Breast epithelium (tissue), 4 donors: ENCODE results near the gene CD4. TPM values are rescaled to one million over a fixed set of nuclear protein-coding genes. Genes with fewer than 3 reads are reported as not detected.

ENCODE experiments used
- DNase-seq, 2 donors: peaks; one replicate each; pipeline ENCODE4 v3.0.0-alpha.2; 2019; ENCODE audit warnings: low spot score in 2 of 2
- H3K27ac ChIP-seq, 2 donors: fragments of 200-600 bp; sonication (generic) in 1 of 2; one replicate each; pipeline ENCODE4 v1.5.1; 2016 to 2019; ENCODE audit warnings: mild to moderate bottlenecking in 1 of 2
- H3K27me3 ChIP-seq, 2 donors: fragments of 200-600 bp; sonication (generic) in 1 of 2; one replicate each; pipeline versions ENCODE4 v1.5.1 to v1.6.0; 2017 to 2019; ENCODE audit warnings: control low read depth in 1 of 2, mild to moderate bottlenecking in 1 of 2
- H3K36me3 ChIP-seq: fragments of 200-600 bp; one replicate; pipeline ENCODE4 v1.5.1; 2019
- H3K4me1 ChIP-seq, 2 donors: fragments of 200-600 bp; sonication (generic); one replicate each; pipeline ENCODE4 v1.5.1; 2016 to 2019; ENCODE audit warnings: control low read depth in 1 of 2
- H3K4me3 ChIP-seq, 3 donors: fragments of 200-600 bp; sonication (generic); 1 replicate in 2 of 3; 2 replicates in 1 of 3; pipeline ENCODE4 v1.5.1; 2016 to 2019; ENCODE audit warnings: mild to moderate bottlenecking in 3 of 3, moderate library complexity in 2 of 3
- H3K9me3 ChIP-seq, 2 donors: fragments of 200-600 bp; sonication (generic) in 1 of 2; one replicate each; pipeline ENCODE4 v1.5.1; 2016 to 2019; ENCODE audit warnings: control low read depth in 1 of 2
- POLR2A ChIP-seq: fragments of 450-650 bp; IDR thresholded peaks from one replicate; pipeline ENCODE4 v1.6.1; 2016; ENCODE audit warnings: antibody characterized with exemption, mild to moderate bottlenecking, moderate library complexity
- POLR2AphosphoS5 ChIP-seq, 3 donors: sonication (generic); formaldehyde crosslinking; IDR thresholded peaks; one replicate each; pipeline ENCODE4 v1.6.1; 2017; ENCODE audit warnings: antibody characterized with exemption in 3 of 3
- intact Hi-C: fragments of 100-400 bp; cut with DNase I; formaldehyde crosslinking; loops from one replicate; pipeline ENCODE4 v1.15.1; 2023; ENCODE audit warnings: low total_unique reads
- total RNA-seq, 3 donors: library from RNA; depleted of rRNA; stranded (reverse); fragments of >200 nt; gene quantifications; one replicate each; pipeline ENCODE4 v1.1.0, GENCODE V29; 2016
- TF ChIP-seq, protein P1 (sequence below), 3 donors: fragments of 450-650 bp; IDR thresholded peaks; one replicate each; pipeline ENCODE4 v1.5.1; 2016 to 2017; ENCODE audit warnings: antibody characterized with exemption in 3 of 3, mild to moderate bottlenecking in 3 of 3, moderate library complexity in 3 of 3

Gene CD4
- total RNA-seq, 3 donors from 2014 or later = 5.9 to 29.0 (median 11.0) TPM

DNA sequence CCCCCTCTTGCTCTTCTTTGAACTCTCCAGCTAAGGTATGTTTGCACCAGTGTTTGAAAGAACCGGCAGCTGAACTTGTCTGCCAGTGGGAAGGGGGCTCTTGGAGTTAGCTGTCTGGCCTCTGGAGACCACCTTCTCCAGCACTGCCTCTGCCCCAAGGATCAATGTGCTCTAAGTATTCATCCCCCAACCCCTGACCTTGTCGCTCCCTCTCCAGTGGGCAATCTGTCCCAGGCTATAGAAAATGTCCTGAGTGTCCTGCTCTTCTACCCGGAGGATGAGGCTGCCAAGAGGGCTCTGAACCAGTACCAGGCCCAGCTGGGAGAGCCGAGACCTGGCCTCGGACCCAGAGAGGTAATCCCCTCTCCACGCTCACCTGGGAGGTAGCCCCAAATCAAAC, 41.7 kb downstream of the CD4 start:
- H3K27me3 ChIP-seq = no peaks in the 10 kb centered on the region
- no peak overlapping the region for H3K4me3 ChIP-seq
- no peak for DNase-seq
- no peak overlapping the region for H3K27ac ChIP-seq
- TF ChIP-seq, protein P1, sequence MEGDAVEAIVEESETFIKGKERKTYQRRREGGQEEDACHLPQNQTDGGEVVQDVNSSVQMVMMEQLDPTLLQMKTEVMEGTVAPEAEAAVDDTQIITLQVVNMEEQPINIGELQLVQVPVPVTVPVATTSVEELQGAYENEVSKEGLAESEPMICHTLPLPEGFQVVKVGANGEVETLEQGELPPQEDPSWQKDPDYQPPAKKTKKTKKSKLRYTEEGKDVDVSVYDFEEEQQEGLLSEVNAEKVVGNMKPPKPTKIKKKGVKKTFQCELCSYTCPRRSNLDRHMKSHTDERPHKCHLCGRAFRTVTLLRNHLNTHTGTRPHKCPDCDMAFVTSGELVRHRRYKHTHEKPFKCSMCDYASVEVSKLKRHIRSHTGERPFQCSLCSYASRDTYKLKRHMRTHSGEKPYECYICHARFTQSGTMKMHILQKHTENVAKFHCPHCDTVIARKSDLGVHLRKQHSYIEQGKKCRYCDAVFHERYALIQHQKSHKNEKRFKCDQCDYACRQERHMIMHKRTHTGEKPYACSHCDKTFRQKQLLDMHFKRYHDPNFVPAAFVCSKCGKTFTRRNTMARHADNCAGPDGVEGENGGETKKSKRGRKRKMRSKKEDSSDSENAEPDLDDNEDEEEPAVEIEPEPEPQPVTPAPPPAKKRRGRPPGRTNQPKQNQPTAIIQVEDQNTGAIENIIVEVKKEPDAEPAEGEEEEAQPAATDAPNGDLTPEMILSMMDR (IDR thresholded peaks at IDR 0.05) = no peak
- TF ChIP-seq POLR2AphosphoS5 (IDR thresholded peaks at IDR 0.05) = no peak
- no peak for TF ChIP-seq POLR2A
- H3K4me1 ChIP-seq = peaks cover 0 to 10% of the 10 kb centered on the region in 2 donors
- H3K9me3 ChIP-seq = no peaks in the 10 kb centered on the region
- intact Hi-C loops = no loop called here
- no peaks in the 10 kb centered on the region for H3K36me3 ChIP-seq

DNA sequence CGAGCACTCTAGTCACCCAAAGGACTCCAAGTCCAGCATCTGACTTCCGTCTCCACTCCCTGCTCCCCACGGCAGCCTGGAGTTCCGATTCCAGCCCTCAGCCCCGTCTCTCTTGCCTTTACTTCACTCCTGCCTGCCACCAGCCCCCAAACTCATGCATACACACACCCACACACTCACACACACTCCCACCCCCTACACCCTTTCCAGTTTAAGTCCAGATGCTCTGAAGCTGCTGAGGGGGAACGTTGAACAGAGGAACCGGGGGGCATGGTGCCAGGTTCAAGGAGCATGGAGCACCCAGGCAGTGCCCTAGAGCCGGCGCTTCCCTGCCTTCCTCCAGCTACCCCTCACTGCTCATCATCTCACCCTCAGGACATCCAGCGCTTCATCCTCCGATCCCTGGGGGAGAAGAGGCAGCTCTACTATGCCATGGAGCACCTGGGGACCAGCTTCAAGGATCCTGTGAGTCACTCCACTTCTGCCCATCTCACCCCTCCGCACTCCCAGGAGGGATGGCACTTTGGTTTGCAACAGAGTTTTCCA, 42.2 kb downstream of the CD4 start:
- no peaks in the 10 kb centered on the region for H3K36me3 ChIP-seq
- intact Hi-C loops = no loop called here
- no peak for DNase-seq

DNA sequence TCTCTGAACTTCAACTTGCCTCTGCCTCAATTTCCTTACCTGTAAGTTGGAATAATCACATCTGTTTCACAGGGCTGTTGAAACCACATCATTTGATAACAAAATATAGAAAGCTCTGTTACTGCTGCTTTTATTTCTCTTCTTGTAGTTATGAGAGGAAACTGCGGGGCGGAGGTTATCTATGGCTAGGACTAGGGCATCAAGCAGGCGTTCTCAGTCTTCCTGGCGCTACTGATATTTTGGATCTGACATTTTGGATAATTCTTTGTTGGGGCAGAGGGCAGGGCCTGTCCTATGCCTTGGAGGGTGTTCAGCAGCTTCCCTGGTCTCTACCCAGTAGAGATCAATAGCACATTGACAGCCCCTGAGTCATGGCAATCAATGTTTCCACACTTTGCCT, 42.8 kb downstream of the CD4 start:
- intact Hi-C loops = no loop called here

More for the DNA sequence above, 42.2 kb downstream of the CD4 start:
- TF ChIP-seq POLR2AphosphoS5 (IDR thresholded peaks at IDR 0.05) (no peak), POLR2A (no peak)
- TF ChIP-seq, protein P1 (IDR thresholded peaks at IDR 0.05) = no peak
- H3K4me1 ChIP-seq = peaks cover 0 to 10% of the 10 kb centered on the region in 2 donors
- H3K27me3 ChIP-seq = no peaks in the 10 kb centered on the region
- no peak overlapping the region for H3K27ac ChIP-seq
- H3K4me3 ChIP-seq = no peak overlapping the region
- H3K9me3 ChIP-seq = no peaks in the 10 kb centered on the region

DNA sequence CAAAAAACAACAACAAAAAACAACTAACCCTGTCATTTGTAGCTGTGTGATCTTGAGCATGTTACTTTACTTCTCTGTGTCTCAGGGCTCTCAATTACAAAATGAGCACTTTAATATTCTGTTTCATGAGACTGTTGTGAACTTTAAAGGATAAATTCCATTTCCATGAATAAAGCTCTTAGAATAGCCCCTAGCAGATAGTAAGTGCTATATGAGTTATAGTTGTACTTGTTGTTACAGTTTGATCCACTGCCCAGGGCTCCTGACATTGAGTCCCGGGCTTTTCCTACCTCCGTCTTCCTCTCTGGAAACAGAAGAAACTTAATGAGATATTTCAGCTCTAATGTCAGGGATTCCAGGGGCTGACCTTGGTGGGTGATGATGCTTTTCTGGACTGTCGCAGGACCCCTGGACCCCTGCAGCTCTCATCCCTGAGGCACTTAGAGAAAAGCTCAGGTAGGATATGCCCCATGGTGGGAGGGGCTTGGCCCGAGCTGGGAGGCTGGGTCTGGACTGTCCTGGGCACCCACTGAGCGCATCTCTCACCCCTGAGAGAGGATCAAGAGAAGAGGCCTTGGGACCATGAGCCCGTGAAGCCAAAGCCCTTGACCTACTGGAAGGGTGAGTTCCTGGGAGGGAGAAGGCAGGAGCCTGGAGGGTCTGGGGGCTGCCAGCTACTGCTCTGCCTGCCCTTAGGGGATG, 44.0 kb downstream of the CD4 start:
- no peaks in the 10 kb centered on the region for H3K9me3 ChIP-seq
- H3K36me3 ChIP-seq = no peaks in the 10 kb centered on the region
- H3K4me1 ChIP-seq = peaks cover 0 to 6% of the 10 kb centered on the region in 2 donors
- TF ChIP-seq POLR2A (no peak), POLR2AphosphoS5 (IDR thresholded peaks at IDR 0.05) (no peak)
- TF ChIP-seq, protein P1 (IDR thresholded peaks at IDR 0.05) = no peak
- intact Hi-C loops = loop anchor here (1.0 kb wide), 1 partner anchor 83 kb away; no protein-coding TSS in a partner anchor
- no peak for DNase-seq
- H3K27me3 ChIP-seq = no peaks in the 10 kb centered on the region
- H3K4me3 ChIP-seq = no peak overlapping the region
- H3K27ac ChIP-seq = no peak overlapping the region

More for the DNA sequence above, 42.8 kb downstream of the CD4 start:
- TF ChIP-seq POLR2A = no peak
- Histone ChIP-seq H3K9me3 (no peaks in the 10 kb centered on the region), H3K4me3 (no peak overlapping the region), H3K36me3 (no peaks in the 10 kb centered on the region), H3K27ac (no peak overlapping the region), H3K4me1 (peaks cover 0 to 8% of the 10 kb centered on the region in 2 donors), H3K27me3 (no peaks in the 10 kb centered on the region)
- DNase-seq = no peak

DNA sequence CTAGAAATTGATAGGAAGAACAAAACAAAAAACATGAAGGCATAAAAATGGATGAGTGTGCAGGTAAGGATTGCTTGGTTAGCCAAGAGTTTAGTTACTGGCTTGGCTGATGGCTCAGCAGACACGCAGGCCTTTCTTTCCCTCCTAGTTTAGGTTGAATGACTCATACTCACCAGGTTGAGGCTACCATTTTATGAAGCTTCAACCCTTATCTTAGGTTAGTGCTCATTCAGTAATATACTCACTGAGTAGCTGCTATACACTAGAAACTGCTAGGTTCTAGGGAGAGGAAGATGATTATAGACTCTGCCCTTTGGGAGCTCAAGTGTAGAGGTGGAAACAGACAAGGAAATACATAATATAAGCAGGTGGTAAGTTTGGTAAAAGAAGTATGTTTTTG, 44.9 kb downstream of the CD4 start:
- no peaks in the 10 kb centered on the region for H3K36me3 ChIP-seq
- H3K9me3 ChIP-seq = no peaks in the 10 kb centered on the region
- H3K4me3 ChIP-seq = no peak overlapping the region
- H3K27ac ChIP-seq = no peak overlapping the region
- TF ChIP-seq POLR2AphosphoS5 (IDR thresholded peaks at IDR 0.05) (no peak), POLR2A (no peak)
- TF ChIP-seq, protein P1 (IDR thresholded peaks at IDR 0.05) = no peak
- intact Hi-C loops = no loop called here
- no peak for DNase-seq
- peaks cover 0 to 6% of the 10 kb centered on the region in 2 donors for H3K4me1 ChIP-seq
- H3K27me3 ChIP-seq = no peaks in the 10 kb centered on the region
